ENCODE results near the gene CDK5. TPM values are rescaled to one million over a fixed set of nuclear protein-coding genes. Genes with fewer than 3 reads are reported as not detected.

CDK5 gene
- total RNA-seq, 6 donors from 2014 or later: 2.1 to 14.4 (median 10.1) TPM

- Histone ChIP-seq H3K36me3 (peaks cover 33 to 65% (median 57%) of the 10 kb centered on the region in 4 donors), H3K4me3 (no peak overlapping the region), H3K27ac (no peak overlapping the region), H3K9me3 (no peaks in the 10 kb centered on the region), H3K4me1 (peaks cover 23 to 39% (median 34%) of the 10 kb centered on the region in 4 donors), H3K27me3 (no peaks in the 10 kb centered on the region)
- DNase-seq: peak in 1 of 2 donors; percentile 78
- 96 to 97% methylated on average over 16 to 18 of the region's 18 CpGs for WGBS, 2 donors
- TF ChIP-seq POLR2AphosphoS5 (IDR thresholded peaks at IDR 0.05) (no peak), POLR2A (IDR thresholded peaks at IDR 0.05) (no peak), EP300 (IDR thresholded peaks at IDR 0.05) (no peak)
- TF ChIP-seq, protein P1, sequence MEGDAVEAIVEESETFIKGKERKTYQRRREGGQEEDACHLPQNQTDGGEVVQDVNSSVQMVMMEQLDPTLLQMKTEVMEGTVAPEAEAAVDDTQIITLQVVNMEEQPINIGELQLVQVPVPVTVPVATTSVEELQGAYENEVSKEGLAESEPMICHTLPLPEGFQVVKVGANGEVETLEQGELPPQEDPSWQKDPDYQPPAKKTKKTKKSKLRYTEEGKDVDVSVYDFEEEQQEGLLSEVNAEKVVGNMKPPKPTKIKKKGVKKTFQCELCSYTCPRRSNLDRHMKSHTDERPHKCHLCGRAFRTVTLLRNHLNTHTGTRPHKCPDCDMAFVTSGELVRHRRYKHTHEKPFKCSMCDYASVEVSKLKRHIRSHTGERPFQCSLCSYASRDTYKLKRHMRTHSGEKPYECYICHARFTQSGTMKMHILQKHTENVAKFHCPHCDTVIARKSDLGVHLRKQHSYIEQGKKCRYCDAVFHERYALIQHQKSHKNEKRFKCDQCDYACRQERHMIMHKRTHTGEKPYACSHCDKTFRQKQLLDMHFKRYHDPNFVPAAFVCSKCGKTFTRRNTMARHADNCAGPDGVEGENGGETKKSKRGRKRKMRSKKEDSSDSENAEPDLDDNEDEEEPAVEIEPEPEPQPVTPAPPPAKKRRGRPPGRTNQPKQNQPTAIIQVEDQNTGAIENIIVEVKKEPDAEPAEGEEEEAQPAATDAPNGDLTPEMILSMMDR (IDR thresholded peaks at IDR 0.05): no peak
- no peak for ATAC-seq (ENCODE audit: low FRiP score in 2 of 2)
Measured at GRCh38 chr7:151064454-151064853, 6.8 kb upstream of the CDK5 start.

- no peaks in the 10 kb centered on the region for H3K27me3 ChIP-seq
- DNase-seq (no peak), ATAC-seq (ENCODE audit: low FRiP score in 2 of 2) (peak in 1 of 2 donors; percentile 0)
- H3K4me3 ChIP-seq: peak overlapping the region in 3 of 4 donors; percentile 13 to 88 (median 40)
- TF ChIP-seq POLR2A (IDR thresholded peaks at IDR 0.05): no peak
- TF ChIP-seq, protein P1 (IDR thresholded peaks at IDR 0.05): no peak
- no peak for TF ChIP-seq POLR2AphosphoS5 (IDR thresholded peaks at IDR 0.05)
- TF ChIP-seq EP300 (IDR thresholded peaks at IDR 0.05): no peak
- H3K36me3 ChIP-seq: peaks cover 28 to 53% (median 45%) of the 10 kb centered on the region in 4 donors
- H3K9me3 ChIP-seq: no peaks in the 10 kb centered on the region
- H3K4me1 ChIP-seq: peaks cover 30 to 51% (median 44%) of the 10 kb centered on the region in 4 donors
- H3K27ac ChIP-seq: peak overlapping the region; percentile 59 to 99 (median 82)
- 67% methylated on average over 11 of the region's 11 CpGs; no CpG with 5 or more reads in 1 of the 2 donors for WGBS, 2 donors
Measured at GRCh38 chr7:151063212-151063561, 5.5 kb upstream of the CDK5 start.

DNA sequence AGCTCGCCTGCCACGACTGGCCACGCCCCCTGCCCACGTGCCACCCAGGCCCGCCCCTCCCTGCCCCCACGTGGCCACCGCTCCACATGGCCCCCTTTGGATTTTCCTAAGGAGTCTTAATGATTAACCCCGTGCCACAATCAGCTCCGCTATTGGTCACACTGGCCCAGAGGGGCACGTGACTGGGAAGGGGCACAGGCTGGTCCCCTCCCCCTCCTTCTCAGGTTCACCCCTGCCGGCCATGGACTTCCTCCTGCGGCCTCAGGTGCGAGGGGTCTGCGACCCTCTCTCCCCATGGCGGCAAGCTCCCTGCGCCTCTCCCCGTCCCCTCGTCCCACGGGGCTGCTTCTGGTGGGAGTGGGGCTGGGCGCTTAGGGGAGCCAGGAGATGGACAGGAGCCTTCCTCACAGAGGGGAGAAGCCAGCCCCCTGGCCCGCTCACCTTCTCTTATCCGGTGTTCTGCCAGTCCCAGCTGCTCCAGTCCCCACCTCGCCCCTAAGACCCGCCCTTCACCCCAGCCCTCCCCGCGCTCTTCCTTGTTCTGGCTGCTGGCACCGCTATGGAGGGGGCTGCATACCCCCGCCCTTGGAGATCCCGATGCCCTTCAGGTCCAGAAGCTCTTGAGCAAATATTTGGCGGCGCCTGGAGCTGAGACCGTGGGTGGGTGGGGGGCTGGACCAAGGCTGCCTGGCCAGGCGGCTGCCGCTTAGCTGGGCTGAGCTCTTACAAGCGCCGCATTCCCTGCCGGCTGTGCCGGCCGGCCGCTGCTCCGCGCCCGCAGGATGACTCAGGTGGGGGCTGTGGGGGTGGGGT lies 4.9 kb upstream of the CDK5 start:
- peak overlapping the region in 3 of 4 donors; percentile 13 to 88 (median 40) for H3K4me3 ChIP-seq
- peak; percentile 31 to 67 for ATAC-seq (ENCODE audit: low FRiP score in 2 of 2)
- peaks cover 22 to 47% (median 40%) of the 10 kb centered on the region in 4 donors for H3K36me3 ChIP-seq
- DNase-seq: peak; percentile 82 to 92
- 68 to 90% methylated on average over 17 to 32 of the region's 43 CpGs for WGBS, 2 donors
- TF ChIP-seq, protein P1 (IDR thresholded peaks at IDR 0.05): peak in 1 of 6 experiments; percentile 10
- no peak for TF ChIP-seq POLR2A (IDR thresholded peaks at IDR 0.05)
- no peak for TF ChIP-seq POLR2AphosphoS5 (IDR thresholded peaks at IDR 0.05)
- no peak for TF ChIP-seq EP300 (IDR thresholded peaks at IDR 0.05)
- H3K4me1 ChIP-seq: peaks cover 30 to 52% (median 44%) of the 10 kb centered on the region in 4 donors
- H3K27me3 ChIP-seq: no peaks in the 10 kb centered on the region
- no peaks in the 10 kb centered on the region for H3K9me3 ChIP-seq
- peak overlapping the region; percentile 59 to 99 (median 82) for H3K27ac ChIP-seq

DNA sequence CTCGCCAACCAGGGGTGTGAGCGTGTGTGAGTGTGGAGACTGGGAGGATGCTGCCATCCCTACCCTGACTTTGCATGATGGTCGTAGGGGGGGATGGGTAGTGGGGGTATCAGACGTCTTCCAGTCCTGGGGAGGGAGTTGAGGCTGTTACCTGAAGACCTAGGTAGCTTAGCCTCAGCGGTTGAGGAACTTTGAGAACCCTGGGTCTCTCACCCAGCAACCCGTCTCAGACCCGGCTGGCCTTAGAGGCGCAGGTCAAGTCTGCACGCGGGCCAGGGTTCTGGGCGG lies 4.4 kb upstream of the CDK5 start:
- Histone ChIP-seq H3K36me3 (peaks cover 18 to 41% (median 34%) of the 10 kb centered on the region in 4 donors), H3K27me3 (no peaks in the 10 kb centered on the region), H3K27ac (peak overlapping the region in 3 of 4 donors; percentile 47 to 99 (median 96)), H3K9me3 (no peaks in the 10 kb centered on the region), H3K4me3 (peak overlapping the region in 2 of 4 donors; percentile 40 to 88), H3K4me1 (peaks cover 33 to 57% (median 48%) of the 10 kb centered on the region in 4 donors)
- 60 to 92% methylated on average over 5 to 10 of the region's 11 CpGs for WGBS, 2 donors
- TF ChIP-seq EP300 (IDR thresholded peaks at IDR 0.05) (no peak), POLR2AphosphoS5 (IDR thresholded peaks at IDR 0.05) (no peak), POLR2A (IDR thresholded peaks at IDR 0.05) (peak in 1 of 4 donors; percentile 20)
- TF ChIP-seq, protein P1 (IDR thresholded peaks at IDR 0.05): no peak
- no peak for ATAC-seq (ENCODE audit: low FRiP score in 2 of 2)
- DNase-seq: no peak

All from upper lobe of left lung (tissue), 6 donors.